ENCODE results near the gene CD300H.
A peak's percentile ranks its signal among the peaks of the same experiment; 100 is the strongest.
"Not testable (repeated sequence)": the region's sequence is repeated elsewhere in the genome, so short reads cannot be mapped to it uniquely, and the experiment has no call there.

CD300H gene

GRCh38 chr17:74584292-74585060 is 17.2 kb upstream of the CD300H start:
- no peak for DNase-seq

- DNase-seq, result no peak
Measured at GRCh38 chr17:74582633-74583032, 15.3 kb upstream of the CD300H start.

- DNase-seq, result no peak
Measured at GRCh38 chr17:74579900-74580299, 12.6 kb upstream of the CD300H start.

DNA sequence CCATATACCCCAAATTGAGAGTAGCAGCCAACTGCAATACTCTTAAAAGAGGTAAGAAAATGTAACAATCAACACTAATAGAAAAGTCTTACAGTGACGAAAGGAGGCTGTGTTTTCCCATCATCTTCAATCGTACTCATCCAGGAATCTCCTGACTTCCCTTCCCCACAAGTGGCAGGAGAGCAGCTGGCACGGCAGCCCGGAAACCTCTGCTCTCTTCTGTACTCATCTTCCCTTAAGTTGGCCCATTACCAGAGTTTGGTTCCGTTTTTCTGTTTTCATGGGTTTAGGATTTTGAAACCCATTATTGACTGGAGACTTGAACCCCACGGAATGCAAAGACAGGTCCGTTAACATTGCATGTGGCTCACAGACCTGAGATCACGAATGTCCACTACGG is 11.7 kb upstream of the CD300H start:
- no peak for DNase-seq

- no peak for DNase-seq
Measured at GRCh38 chr17:74574489-74575142, 7.3 kb upstream of the CD300H start.

- DNase-seq, result not testable (repeated sequence)
Measured at GRCh38 chr17:74573635-74574034, 6.3 kb upstream of the CD300H start.

DNA sequence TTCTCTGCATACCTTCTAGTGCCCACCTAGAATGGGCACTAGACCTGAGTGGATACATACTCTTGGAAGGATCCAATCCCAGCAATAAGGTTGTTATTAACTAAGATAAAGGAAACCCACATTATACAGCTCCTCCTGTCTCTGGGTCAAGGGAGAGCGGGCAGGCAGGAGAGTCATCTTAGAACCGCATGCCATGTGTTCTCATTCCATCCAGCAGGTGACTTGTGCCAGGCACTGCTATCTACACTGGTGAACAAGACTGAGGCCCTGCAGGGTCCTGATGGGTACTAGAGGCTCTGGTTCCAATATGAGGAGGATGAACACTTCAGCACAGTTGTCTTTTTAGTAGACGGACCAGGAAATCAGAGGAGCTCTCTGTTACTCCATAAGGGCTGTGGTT is 5.9 kb upstream of the CD300H start:
- no peak for DNase-seq

DNA sequence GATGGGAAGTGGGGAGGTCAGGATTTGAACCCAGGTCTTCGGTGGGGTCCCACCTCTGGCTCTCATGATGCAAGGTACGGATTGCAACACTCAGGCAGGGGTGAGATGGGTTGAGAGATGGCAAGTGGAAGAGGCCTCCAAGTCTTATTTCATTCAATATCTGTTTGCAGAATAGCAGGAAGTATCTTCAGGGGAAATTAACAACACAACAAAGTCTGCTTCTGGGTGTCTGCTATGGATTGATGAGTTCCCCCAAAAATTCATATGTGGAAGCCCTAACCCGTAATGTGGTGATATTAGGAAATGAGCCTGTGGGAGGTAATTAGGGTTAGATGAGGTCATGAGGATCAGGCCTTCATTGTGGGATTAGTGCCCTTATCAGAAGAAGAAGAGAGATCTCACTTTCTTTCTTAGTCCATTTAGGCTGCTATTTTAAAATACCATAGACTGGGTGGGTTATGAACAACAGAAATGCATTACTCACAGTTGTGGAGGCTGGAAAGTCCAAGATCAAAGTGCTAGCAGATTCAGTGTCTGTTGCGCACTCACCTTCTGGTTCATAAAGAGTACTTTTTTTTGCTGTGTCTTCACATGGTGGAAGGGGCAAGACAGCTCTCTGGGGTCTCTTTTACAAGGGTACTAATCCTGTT is 4.4 kb upstream of the CD300H start:
- no peak for DNase-seq

DNA sequence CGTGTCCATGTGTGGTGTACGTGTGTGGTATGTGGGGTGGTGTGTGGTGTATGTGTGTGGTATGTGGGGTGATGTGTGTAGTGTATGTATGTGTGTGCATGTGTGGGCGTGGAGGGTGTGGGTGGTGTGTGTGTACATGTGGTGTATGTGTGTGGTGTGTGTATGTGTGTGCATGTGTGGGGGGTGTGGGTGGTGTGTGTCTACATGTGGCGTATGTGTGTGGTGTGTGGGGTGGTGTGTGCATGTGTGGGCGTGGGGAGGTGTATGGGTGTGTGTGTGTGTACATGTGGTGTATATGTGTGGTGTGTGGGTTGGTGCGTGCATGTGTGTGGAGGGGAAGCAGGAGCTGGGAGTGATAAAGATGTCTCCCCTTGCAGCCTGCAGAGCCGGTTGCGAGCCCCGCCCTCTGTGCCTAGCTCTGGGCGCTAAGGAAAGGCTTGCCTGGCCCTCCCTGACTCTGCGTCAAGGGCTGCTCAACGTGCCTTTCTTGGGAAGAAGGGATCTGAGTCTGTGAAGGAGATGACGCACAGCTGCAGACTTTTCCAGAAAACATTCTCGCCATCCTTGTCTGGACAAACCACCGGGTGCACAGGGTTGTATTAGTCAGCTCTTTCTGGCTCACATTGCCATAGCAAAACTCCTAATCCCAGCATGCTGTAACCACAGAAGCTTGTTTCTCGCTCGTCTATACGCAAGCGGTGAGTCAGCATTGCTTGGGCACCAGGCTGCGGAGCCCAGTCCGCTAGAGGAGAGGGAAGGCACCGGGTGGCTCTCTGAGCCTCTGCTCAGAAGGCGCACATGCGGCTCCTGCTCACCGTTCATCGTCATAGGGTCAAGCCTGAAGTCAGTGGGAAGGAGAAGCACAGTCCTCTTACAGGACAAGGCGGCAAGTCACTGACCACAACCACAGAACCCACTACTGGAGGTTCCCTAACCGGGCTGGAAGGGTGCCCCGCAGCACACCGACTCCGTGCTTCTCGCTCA is 2.0 kb upstream of the CD300H start:
- DNase-seq, result peak; percentile 85 to 96

DNA sequence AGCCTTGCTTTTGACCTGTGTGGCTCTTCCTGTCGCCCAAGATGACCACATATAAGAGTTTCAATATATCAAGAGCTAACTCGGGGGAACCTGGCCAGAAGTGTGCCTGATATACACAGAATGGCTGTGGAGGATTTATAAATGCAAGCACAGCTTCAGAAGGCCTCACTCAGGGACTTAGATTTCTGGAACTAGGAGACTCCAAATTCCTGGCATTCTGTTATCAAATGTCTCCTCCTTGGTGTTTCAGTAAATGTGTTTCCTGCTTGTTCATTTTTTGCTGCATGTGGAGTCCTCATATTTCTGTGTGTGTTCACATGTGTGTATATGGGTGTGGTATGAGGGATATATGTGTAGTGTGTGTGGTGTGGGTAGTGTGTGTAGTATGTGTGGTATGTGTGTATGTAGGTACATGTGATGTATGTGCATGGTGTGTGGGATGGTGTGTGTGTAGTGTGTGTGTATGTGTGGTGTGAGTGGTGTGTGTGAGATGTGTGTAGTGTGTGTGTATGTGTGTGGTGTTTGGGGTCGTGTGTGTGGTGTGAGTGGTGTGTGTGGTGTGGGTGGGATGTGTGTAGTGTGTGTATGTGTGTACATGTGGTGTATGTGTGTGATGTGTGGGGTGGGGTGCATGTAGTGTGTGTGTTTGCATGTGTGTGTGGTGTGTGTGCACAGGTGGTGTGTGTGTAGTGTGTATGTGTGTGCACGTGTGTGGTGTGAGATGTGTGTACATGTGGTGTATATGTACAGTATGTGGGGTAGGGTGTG is 981 bp upstream of the CD300H start:
- DNase-seq, result no peak

DNA sequence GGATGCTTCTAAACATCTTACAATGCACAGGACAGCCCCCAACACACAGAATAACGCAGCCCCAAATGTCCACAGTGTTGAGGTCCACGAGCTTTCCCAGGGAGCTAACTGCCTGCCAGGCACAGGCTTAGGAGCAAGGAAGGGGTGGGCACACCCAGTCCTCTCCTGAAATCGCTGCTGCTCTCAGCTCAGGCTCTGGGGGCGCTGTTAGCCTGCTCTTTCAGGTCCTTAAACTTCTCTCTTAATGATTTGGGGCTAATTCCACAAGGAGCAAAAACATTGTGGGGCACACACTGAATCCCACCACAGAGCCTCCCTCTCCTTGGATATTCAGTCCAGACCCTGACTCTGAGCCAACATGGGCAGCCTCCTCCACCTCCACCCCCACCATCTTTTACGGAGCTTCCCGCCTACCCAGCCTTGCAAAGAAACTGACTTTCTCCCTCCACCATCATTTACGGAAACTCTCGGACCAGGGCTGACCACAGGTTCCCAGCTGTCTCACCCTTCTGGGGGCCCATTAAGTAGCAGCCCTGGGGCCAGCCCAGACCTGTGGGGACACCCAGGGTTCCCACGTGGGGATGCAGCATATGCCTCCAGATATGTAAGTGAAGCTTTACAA is 1.1 kb downstream of the CD300H start:
- peak; percentile 31 to 66 for DNase-seq

- DNase-seq, result no peak
Measured at GRCh38 chr17:74565126-74565525, 2.2 kb downstream of the CD300H start.

GRCh38 chr17:74563358-74563757 is 4.0 kb downstream of the CD300H start:
- no peak for DNase-seq

- no peak for DNase-seq
Measured at GRCh38 chr17:74561586-74561985, 5.7 kb downstream of the CD300H start.

GRCh38 chr17:74558882-74559519 is 8.3 kb downstream of the CD300H start:
- DNase-seq, result no peak

GRCh38 chr17:74558402-74558801 is 8.9 kb downstream of the CD300H start:
- DNase-seq, result not testable (repeated sequence)

DNA sequence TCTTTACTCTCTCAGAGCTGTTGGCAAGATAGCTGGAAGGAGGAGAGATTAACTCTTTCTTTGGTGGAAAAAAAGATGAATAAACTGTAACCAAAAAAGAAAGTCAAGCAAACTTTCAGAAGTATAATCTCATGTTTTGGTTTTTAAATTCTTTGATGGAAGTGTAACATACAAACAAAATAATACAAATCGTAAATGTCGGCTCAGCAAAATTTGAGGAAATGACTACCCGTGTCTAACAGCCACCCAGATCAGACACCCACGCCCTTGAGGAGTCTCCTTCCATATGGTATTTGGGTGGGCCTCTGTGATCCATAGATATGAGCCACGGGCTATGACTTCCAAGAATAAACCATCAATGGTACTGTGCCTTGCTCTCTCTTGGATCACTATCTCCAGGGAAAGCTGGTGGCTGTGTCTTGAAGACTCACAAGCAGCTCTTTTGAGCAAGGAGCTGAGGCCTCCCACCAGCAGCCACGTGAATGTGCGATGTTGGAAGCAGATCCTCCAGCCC is 11.8 kb downstream of the CD300H start:
- DNase-seq, result no peak

GRCh38 chr17:74554909-74555308 is 12.4 kb downstream of the CD300H start:
- no peak for DNase-seq

DNA sequence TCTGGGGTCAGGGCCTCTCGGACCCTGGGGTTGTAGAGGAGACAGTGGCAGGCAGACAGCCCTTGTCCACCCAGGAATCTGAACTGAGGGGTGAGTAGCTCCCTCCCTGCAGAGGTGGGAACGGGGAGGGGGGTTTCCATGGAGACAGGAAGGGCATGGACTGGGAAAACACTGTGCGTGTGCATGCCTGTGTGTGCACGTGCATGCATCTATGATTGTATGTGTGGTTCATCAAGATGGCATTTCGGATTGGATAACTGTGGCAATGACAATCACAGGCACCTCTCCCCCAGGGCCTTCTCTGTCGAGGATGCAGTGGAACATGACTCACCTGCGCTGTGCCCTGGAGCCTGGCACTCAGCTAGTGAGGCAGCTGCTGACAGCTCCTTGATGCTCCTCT is 15.3 kb downstream of the CD300H start:
- DNase-seq, result no peak

DNA sequence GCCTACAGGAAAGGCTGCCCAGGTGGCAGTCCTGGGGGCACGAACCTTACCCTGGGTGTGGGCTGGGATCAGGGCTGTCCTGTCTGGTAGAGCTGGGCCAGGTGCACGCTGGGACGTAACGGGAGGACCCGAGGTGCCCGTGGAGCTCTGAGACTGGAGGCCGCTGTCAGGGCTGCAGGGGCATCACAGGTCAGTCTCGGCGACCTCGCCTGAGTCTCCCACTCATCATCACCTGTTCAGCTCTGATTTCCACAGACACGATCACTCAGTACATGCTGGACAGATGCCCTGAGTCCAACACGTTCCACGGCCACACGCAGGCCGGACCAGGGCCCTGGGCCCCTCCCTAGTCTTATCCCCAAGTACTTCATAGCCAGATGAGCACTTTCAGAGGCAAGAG is 16.7 kb downstream of the CD300H start:
- no peak for DNase-seq

GRCh38 chr17:74549343-74549742 is 18.0 kb downstream of the CD300H start:
- no peak for DNase-seq

Measured in AML-193 (cell line).